Hepatocyte (in vitro differentiated cells): ENCODE data around the gene GAS2L1. TPM values are rescaled to one million over a fixed set of nuclear protein-coding genes. Genes with fewer than 3 reads are reported as not detected.

Experiments
- DNase-seq: peaks from one replicate; pipeline ENCODE4 v3.0.0-alpha.2; 2016; ENCODE audit warnings: low spot score
- H2AFZ ChIP-seq: fragments of 200-600 bp; sonication (generic); 2 replicates; pipeline ENCODE4 v1.6.0; 2016; ENCODE audit warnings: antibody characterized with exemption, mild to moderate bottlenecking
- H3K27ac ChIP-seq: fragments of 200-600 bp; sonication (generic); 2 replicates; pipeline ENCODE4 v1.5.1; 2016; ENCODE audit warnings: mild to moderate bottlenecking
- H3K27me3 ChIP-seq: fragments of 200-600 bp; sonication (generic); 2 replicates; pipeline ENCODE4 v1.6.1; 2016
- H3K36me3 ChIP-seq: fragments of 200-600 bp; sonication (generic); replicated peaks from 2 replicates; pipeline ENCODE4 v1.5.1; 2016; ENCODE audit warnings: low read depth; ENCODE audit not compliant: insufficient read depth
- H3K4me1 ChIP-seq: fragments of 200-600 bp; sonication (generic); 2 replicates; pipeline ENCODE4 v1.5.1; 2016; ENCODE audit warnings: mild to moderate bottlenecking, moderate library complexity; ENCODE audit not compliant: insufficient read depth
- H3K4me2 ChIP-seq: fragments of 200-600 bp; sonication (generic); 2 replicates; pipeline ENCODE4 v1.6.0; 2016
- H3K4me3 ChIP-seq: fragments of 200-600 bp; sonication (generic); 2 replicates; pipeline ENCODE4 v1.5.1; 2016; ENCODE audit warnings: mild to moderate bottlenecking
- H3K79me2 ChIP-seq: fragments of 200-600 bp; sonication (generic); 2 replicates; pipeline ENCODE4 v1.6.0; 2017; ENCODE audit warnings: mild to moderate bottlenecking
- H3K9me2 ChIP-seq: fragments of 200-600 bp; sonication (generic); replicated peaks from 2 replicates; pipeline ENCODE4 v1.6.0; 2017; ENCODE audit warnings: mild to moderate bottlenecking; ENCODE audit not compliant: insufficient read depth
- H3K9me3 ChIP-seq: fragments of 200-600 bp; sonication (generic); 2 replicates; pipeline ENCODE4 v1.5.1; 2016; ENCODE audit warnings: low read depth, mild to moderate bottlenecking
- H4K20me1 ChIP-seq: fragments of 200-600 bp; sonication (generic); 2 replicates; pipeline ENCODE4 v1.6.0; 2016; ENCODE audit warnings: mild to moderate bottlenecking; ENCODE audit not compliant: insufficient read depth, poor library complexity, severe bottlenecking
- EZH2 ChIP-seq: fragments of 200-600 bp; sonication (generic); IDR thresholded peaks from 2 replicates; pipeline ENCODE4 v1.6.1; 2016; ENCODE audit warnings: antibody characterized with exemption, mild to moderate bottlenecking, borderline replicate concordance
- EZH2phosphoT487 ChIP-seq: fragments of 200-600 bp; sonication (generic); IDR thresholded peaks from one replicate; pipeline ENCODE4 v1.6.1; 2018; ENCODE audit warnings: antibody characterized with exemption, mild to moderate bottlenecking, low read depth, moderate library complexity; ENCODE audit not compliant: unreplicated experiment, severe bottlenecking
- WGBS: methylation state at CpG from one replicate; pipeline ENCODE4 v1.1.6; 2016; ENCODE audit warnings: low lambda C conversion rate; ENCODE audit errors: missing lambda C conversion rate; 5-methylcytosine and 5-hydroxymethylcytosine counted together
- polyA plus RNA-seq: library from polyadenylated mRNA; unstranded; fragments of >200 nt; fragmentation: Nextera tagmentation; extraction: Ambion mirVana; gene quantifications from 2 replicates; pipeline ENCODE4 v1.2.1, GENCODE V29; 2016
- total RNA-seq: library from RNA; depleted of rRNA; stranded (reverse); fragments of >200 nt; gene quantifications from 2 replicates; pipeline ENCODE4 v1.2.3, GENCODE V29; 2014
- TF ChIP-seq, protein P1 (sequence below): fragments of 200-600 bp; sonication (generic); IDR thresholded peaks from 2 replicates; pipeline ENCODE4 v1.5.1; 2016; ENCODE audit warnings: antibody characterized with exemption, mild to moderate bottlenecking; ENCODE audit not compliant: poor library complexity

GAS2L1 gene
- total and polyA plus RNA-seq, 2 experiments from 2014 or later, result 10.4 to 46.0 TPM

DNA sequence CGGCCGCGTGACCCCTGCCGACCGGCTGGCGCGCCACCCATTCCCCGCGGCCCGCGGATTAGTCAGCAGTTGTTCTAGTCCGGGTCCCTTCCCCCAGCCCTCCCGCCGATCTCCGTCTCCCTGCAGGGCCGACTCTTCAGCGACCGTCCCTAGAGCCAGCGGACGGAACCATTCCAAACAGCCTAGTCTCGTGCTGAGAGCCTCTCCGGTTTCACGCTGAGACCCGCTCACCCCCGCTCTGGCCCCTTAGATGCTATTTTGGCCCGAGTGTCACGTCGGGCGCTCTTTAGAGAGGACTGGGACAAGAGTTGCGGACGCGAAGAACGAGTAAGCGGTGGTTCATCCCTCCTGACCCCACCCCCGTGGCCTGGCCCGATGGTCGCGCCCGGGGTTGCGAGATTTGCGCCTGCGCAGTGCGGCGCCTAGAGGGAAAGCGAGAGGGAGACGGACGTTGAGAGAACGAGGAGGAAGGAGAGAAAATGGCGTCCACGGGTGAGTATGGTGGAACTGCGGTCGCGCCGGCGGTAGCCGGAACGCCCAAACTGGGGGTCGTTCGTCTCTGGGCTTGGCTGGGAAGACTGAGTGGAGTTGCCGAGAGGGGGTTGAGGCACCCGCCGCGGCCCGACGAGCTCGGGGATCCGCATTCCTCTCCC lies 38.5 kb upstream of the GAS2L1 start, which contains the start of the genes EWSR1 and RHBDD3:
EWSR1 (plus strand) TSS at position 411 of the 653 bp plus-strand sequence; CDS start at position 480, 69 bp downstream.
RHBDD3 (minus strand) TSS at position 124 of the 653 bp plus-strand sequence. CDS start 2,355 bp downstream, outside the sequence.
- H3K4me1 ChIP-seq, result peaks cover 32% of the 10 kb centered on the region
- WGBS, result 1% methylated on average over 47 of the region's 67 CpGs
- no peak for TF ChIP-seq EZH2

DNA sequence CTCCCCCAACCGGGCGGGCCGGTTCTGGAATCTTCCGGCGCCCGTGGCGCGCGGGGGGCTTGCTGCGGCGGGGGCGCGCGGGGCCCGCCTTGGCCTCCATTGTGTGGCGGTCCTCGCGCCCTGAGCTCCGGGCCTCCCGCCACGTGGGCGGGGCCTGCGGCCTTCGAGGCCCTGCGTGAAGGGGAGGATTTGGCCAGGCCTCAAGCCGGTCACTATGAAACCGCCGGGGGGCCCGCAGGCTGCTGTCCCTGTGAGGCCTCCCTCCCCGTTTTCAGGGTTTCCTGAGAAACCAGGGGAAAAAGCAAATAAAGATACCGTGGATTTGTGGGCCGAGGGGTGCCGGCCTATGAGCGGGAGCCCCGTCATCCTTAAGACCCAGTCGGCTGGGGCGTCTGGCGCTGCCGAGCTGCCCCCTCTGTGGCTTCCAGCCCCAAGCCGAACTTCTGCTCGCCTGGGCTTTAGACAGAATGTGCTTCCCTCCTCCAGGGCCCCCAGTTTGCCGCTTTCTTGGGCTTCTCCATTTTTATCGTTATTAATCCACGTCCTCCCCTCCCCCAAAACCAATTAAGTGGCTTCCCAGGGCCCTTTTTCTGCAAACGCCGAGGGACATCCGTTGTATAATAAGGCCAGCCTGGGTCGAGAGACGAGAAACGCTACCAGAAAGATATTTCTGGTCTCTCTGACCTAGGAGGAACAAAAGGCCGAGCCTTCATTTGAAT lies 37.8 kb upstream of the GAS2L1 start:
- no peaks in the 10 kb centered on the region for H3K9me2 ChIP-seq
- H4K20me1 ChIP-seq, result peaks cover 52% of the 10 kb centered on the region
- H2AFZ ChIP-seq, result no peak overlapping the region
- TF ChIP-seq EZH2 (no peak), EZH2phosphoT487 (no peak)
- TF ChIP-seq, protein P1, sequence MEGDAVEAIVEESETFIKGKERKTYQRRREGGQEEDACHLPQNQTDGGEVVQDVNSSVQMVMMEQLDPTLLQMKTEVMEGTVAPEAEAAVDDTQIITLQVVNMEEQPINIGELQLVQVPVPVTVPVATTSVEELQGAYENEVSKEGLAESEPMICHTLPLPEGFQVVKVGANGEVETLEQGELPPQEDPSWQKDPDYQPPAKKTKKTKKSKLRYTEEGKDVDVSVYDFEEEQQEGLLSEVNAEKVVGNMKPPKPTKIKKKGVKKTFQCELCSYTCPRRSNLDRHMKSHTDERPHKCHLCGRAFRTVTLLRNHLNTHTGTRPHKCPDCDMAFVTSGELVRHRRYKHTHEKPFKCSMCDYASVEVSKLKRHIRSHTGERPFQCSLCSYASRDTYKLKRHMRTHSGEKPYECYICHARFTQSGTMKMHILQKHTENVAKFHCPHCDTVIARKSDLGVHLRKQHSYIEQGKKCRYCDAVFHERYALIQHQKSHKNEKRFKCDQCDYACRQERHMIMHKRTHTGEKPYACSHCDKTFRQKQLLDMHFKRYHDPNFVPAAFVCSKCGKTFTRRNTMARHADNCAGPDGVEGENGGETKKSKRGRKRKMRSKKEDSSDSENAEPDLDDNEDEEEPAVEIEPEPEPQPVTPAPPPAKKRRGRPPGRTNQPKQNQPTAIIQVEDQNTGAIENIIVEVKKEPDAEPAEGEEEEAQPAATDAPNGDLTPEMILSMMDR, result no peak
- H3K4me3 ChIP-seq, result peak overlapping the region; percentile 39
- H3K4me2 ChIP-seq, result peak overlapping the region; percentile 94
- peaks cover 32% of the 10 kb centered on the region for H3K4me1 ChIP-seq
- no peaks in the 10 kb centered on the region for H3K9me3 ChIP-seq
- 2% methylated on average over 31 of the region's 51 CpGs for WGBS
- peaks cover 73% of the 10 kb centered on the region for H3K79me2 ChIP-seq
- H3K27ac ChIP-seq, result peak overlapping the region; percentile 97
- peak; percentile 78 for DNase-seq
- H3K27me3 ChIP-seq, result no peaks in the 10 kb centered on the region
- H3K36me3 ChIP-seq, result no peaks in the 10 kb centered on the region

More for the DNA sequence above, 38.5 kb upstream of the GAS2L1 start, which contains the start of the genes EWSR1 and RHBDD3:
- H3K36me3 ChIP-seq, result no peaks in the 10 kb centered on the region
- no peaks in the 10 kb centered on the region for H3K9me2 ChIP-seq
- peaks cover 45% of the 10 kb centered on the region for H4K20me1 ChIP-seq
- H3K4me3 ChIP-seq, result peak within 1 kb of the TSS; percentile 39
- no peaks in the 10 kb centered on the region for H3K27me3 ChIP-seq
- H3K9me3 ChIP-seq, result no peaks in the 10 kb centered on the region
- H3K4me2 ChIP-seq, result peak within 1 kb of the TSS; percentile 94
- H3K79me2 ChIP-seq, result peaks cover 66% of the 10 kb centered on the region
- DNase-seq, result peak; percentile 97
- H2AFZ ChIP-seq, result peak within 1 kb of the TSS; percentile 79
- H3K27ac ChIP-seq, result peak within 1 kb of the TSS; percentile 97

- Histone ChIP-seq H3K27ac (peak overlapping the region; percentile 97), H3K4me3 (peak overlapping the region; percentile 39), H3K4me2 (peak overlapping the region; percentile 94), H3K9me3 (no peaks in the 10 kb centered on the region), H3K79me2 (peaks cover 79% of the 10 kb centered on the region), H4K20me1 (peaks cover 57% of the 10 kb centered on the region), H3K36me3 (no peaks in the 10 kb centered on the region), H3K4me1 (peaks cover 32% of the 10 kb centered on the region), H2AFZ (no peak overlapping the region), H3K9me2 (no peaks in the 10 kb centered on the region), H3K27me3 (no peaks in the 10 kb centered on the region)
- under 1% methylated on average over 14 of the region's 14 CpGs for WGBS
- TF ChIP-seq, protein P1, result no peak
- TF ChIP-seq EZH2phosphoT487 (no peak), EZH2 (no peak)
- no peak for DNase-seq
Observed at GRCh38 chr22:29269230-29269604, 37.2 kb upstream of the GAS2L1 start.
